Activated CD4-positive, CD25-positive, alpha-beta regulatory T cell (primary cell): Measurements from ENCODE around the gene NFAM1.

Source experiments
- DNase-seq, 4 experiments: peaks; one replicate each; lab custom pipeline; 2025; lab: John Stamatoyannopoulos, UW

NFAM1 gene

GRCh38 chr22:42335839-42336378 lies 96.3 kb downstream of the NFAM1 start:
- DNase-seq = no peak

- DNase-seq = no peak
These were observed 97.2 kb downstream of the NFAM1 start for GRCh38 chr22:42334875-42335512.

DNA sequence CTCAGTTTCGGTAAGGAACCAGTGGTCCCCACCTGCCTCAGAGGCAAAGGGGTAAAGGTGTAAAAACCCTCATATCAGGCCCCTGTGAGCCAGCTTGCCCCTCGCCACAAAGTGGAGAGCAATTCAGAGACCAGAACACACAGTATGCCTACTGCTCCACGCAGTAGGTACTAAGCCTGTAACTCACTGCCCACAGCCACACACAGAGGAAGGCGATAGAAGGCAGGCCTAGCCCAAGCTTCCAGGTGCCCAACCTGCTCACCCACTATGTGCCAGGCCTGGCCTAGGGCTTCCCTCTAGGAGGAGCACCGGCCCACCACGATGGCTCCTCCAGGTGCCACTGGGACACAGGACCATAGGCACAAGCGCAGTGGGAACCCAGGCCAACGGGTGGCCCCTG lies 98.7 kb downstream of the NFAM1 start:
- no peak for DNase-seq

DNA sequence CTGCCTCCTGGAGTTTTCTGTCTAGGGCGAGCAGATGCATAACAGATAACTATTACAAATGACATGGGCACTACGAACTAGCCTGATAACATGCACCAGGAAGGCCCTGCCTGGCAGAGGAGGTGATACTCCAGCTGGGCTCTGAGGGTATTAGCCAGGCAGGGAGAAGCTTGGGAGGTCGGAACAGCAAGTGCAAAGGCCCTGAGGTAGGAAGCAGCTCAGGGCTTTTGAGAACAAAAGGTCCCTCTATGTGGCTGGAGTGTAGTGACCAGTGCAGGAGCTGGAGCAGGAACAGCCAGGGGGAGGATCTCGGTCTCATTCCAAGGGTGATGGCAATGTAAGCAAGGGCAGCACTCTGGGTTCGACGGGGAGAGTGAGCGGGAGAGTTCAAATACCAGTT lies 100.1 kb downstream of the NFAM1 start:
- DNase-seq = no peak

- no peak for DNase-seq
These were observed 101.2 kb downstream of the NFAM1 start for GRCh38 chr22:42331014-42331413.
